ENCODE results near the gene SBF1. TPM values are rescaled to one million over a fixed set of nuclear protein-coding genes. Genes with fewer than 3 reads are reported as not detected.

The SBF1 gene
- total RNA-seq, 3 donors from 2014 or later (not counting 1 experiment from before 2014, with no cell fraction given), result 235 to 284 (median 242) TPM

DNA sequence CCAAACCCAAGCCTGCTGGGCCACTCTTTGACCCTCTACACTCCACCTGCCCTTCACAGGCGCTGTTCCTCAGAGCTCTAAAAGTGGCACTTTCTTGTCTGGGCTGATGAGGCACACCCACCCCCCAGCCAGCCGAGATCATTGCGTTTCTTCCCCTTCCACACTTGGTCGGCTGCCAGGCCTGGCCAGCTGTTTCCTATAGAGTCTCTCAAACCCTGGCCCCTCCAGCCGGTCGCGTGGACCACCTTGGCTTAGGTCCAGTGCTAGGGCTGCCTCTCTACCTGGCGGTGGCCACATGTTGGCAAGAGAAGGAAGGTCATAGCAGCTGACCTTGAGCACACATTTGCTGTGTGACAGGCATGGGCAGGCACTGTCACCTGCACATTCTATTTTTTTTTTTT is 71.1 kb downstream of the SBF1 start:
- 43% methylated on average over 8 of the region's 8 CpGs for WGBS (ENCODE audit: insufficient coverage)
- Mint-ChIP-seq H3K4me1 (peaks cover 45 to 53% of the 10 kb centered on the region in 2 donors), H3K36me3 (no peaks in the 10 kb centered on the region), H3K27ac (peak overlapping the region; percentile 59 to 80), H3K9me3 (no peaks in the 10 kb centered on the region), H3K4me3 (no peak overlapping the region), H3K27me3 (ENCODE audit: low read depth in 2 of 2) (no peaks in the 10 kb centered on the region)
- no peak overlapping the region for H3K4me3 ChIP-seq (ENCODE audit: low read length)
- H3K4me1 ChIP-seq (ENCODE audit: control insufficient read depth, insufficient read depth, low read length), result peaks cover 32% of the 10 kb centered on the region
- H3K9me3 ChIP-seq (ENCODE audit: control insufficient read depth, insufficient read depth, low read length), result no peaks in the 10 kb centered on the region
- TF ChIP-seq, protein P1, sequence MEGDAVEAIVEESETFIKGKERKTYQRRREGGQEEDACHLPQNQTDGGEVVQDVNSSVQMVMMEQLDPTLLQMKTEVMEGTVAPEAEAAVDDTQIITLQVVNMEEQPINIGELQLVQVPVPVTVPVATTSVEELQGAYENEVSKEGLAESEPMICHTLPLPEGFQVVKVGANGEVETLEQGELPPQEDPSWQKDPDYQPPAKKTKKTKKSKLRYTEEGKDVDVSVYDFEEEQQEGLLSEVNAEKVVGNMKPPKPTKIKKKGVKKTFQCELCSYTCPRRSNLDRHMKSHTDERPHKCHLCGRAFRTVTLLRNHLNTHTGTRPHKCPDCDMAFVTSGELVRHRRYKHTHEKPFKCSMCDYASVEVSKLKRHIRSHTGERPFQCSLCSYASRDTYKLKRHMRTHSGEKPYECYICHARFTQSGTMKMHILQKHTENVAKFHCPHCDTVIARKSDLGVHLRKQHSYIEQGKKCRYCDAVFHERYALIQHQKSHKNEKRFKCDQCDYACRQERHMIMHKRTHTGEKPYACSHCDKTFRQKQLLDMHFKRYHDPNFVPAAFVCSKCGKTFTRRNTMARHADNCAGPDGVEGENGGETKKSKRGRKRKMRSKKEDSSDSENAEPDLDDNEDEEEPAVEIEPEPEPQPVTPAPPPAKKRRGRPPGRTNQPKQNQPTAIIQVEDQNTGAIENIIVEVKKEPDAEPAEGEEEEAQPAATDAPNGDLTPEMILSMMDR (IDR thresholded peaks at IDR 0.05), result no peak
- H3K36me3 ChIP-seq (ENCODE audit: control insufficient read depth, insufficient read depth, low read length), result peaks cover 8% of the 10 kb centered on the region
- no peak for DNase-seq
- ATAC-seq, result no peak
- intact Hi-C loops (cut with micrococcal nuclease), result no loop called here
- no peaks in the 10 kb centered on the region for H3K27me3 ChIP-seq (ENCODE audit: control insufficient read depth, insufficient read depth, low read length)
- no peak overlapping the region for H3K27ac ChIP-seq (ENCODE audit: low read length)

- H3K36me3 ChIP-seq (ENCODE audit: control insufficient read depth, insufficient read depth, low read length), result peaks cover 7% of the 10 kb centered on the region
- Mint-ChIP-seq H3K36me3 (no peaks in the 10 kb centered on the region), H3K27me3 (ENCODE audit: low read depth in 2 of 2) (no peaks in the 10 kb centered on the region), H3K9me3 (no peaks in the 10 kb centered on the region), H3K4me1 (peaks cover 50 to 59% of the 10 kb centered on the region in 2 donors), H3K27ac (peak overlapping the region; percentile 13 to 93), H3K4me3 (peak overlapping the region; percentile 35)
- no peaks in the 10 kb centered on the region for H3K27me3 ChIP-seq (ENCODE audit: control insufficient read depth, insufficient read depth, low read length)
- no peak for ATAC-seq
- no peak overlapping the region for H3K27ac ChIP-seq (ENCODE audit: low read length)
- TF ChIP-seq, protein P1 (IDR thresholded peaks at IDR 0.05), result no peak
- no peaks in the 10 kb centered on the region for H3K9me3 ChIP-seq (ENCODE audit: control insufficient read depth, insufficient read depth, low read length)
- no peak for DNase-seq
- intact Hi-C loops (cut with micrococcal nuclease), result no loop called here
- peaks cover 36% of the 10 kb centered on the region for H3K4me1 ChIP-seq (ENCODE audit: control insufficient read depth, insufficient read depth, low read length)
- no peak overlapping the region for H3K4me3 ChIP-seq (ENCODE audit: low read length)
- WGBS (ENCODE audit: insufficient coverage), result 99% methylated on average over 4 of the region's 4 CpGs
Observed at GRCh38 chr22:50401907-50402306, 72.9 kb downstream of the SBF1 start.

- Mint-ChIP-seq H3K27me3 (ENCODE audit: low read depth in 2 of 2) (no peaks in the 10 kb centered on the region), H3K27ac (peak overlapping the region; percentile 89 to 93), H3K36me3 (no peaks in the 10 kb centered on the region), H3K4me1 (peaks cover 55 to 62% of the 10 kb centered on the region in 2 donors), H3K9me3 (no peaks in the 10 kb centered on the region), H3K4me3 (peak overlapping the region; percentile 9)
- H3K36me3 ChIP-seq (ENCODE audit: control insufficient read depth, insufficient read depth, low read length), result peaks cover 8% of the 10 kb centered on the region
- TF ChIP-seq, protein P1 (IDR thresholded peaks at IDR 0.05), result no peak
- DNase-seq (no peak), ATAC-seq (no peak)
- no peak overlapping the region for H3K4me3 ChIP-seq (ENCODE audit: low read length)
- intact Hi-C loops (cut with micrococcal nuclease), result no loop called here
- no peaks in the 10 kb centered on the region for H3K27me3 ChIP-seq (ENCODE audit: control insufficient read depth, insufficient read depth, low read length)
- peaks cover 43% of the 10 kb centered on the region for H3K4me1 ChIP-seq (ENCODE audit: control insufficient read depth, insufficient read depth, low read length)
- H3K9me3 ChIP-seq (ENCODE audit: control insufficient read depth, insufficient read depth, low read length), result no peaks in the 10 kb centered on the region
- WGBS (ENCODE audit: insufficient coverage), result 90% methylated on average over 5 of the region's 5 CpGs
- no peak overlapping the region for H3K27ac ChIP-seq (ENCODE audit: low read length)
Observed at GRCh38 chr22:50400931-50401330, 73.9 kb downstream of the SBF1 start.

GRCh38 chr22:50400406-50400805 is 74.4 kb downstream of the SBF1 start:
- no peaks in the 10 kb centered on the region for H3K36me3 Mint-ChIP-seq
- 75% methylated on average over 4 of the region's 4 CpGs for WGBS (ENCODE audit: insufficient coverage)
- peak overlapping the region; percentile 89 to 93 for H3K27ac Mint-ChIP-seq
- H3K4me3 ChIP-seq (ENCODE audit: low read length), result no peak overlapping the region
- H3K36me3 ChIP-seq (ENCODE audit: control insufficient read depth, insufficient read depth, low read length), result peaks cover 8% of the 10 kb centered on the region
- no peak for ATAC-seq
- TF ChIP-seq, protein P1 (IDR thresholded peaks at IDR 0.05), result no peak
- peak overlapping the region; percentile 68 for H3K4me3 Mint-ChIP-seq
- DNase-seq, result no peak
- no peaks in the 10 kb centered on the region for H3K9me3 ChIP-seq (ENCODE audit: control insufficient read depth, insufficient read depth, low read length)
- H3K27ac ChIP-seq (ENCODE audit: low read length), result peak overlapping the region; percentile 56
- no peaks in the 10 kb centered on the region for H3K9me3 Mint-ChIP-seq
- no peaks in the 10 kb centered on the region for H3K27me3 Mint-ChIP-seq (ENCODE audit: low read depth in 2 of 2)
- H3K4me1 Mint-ChIP-seq, result peaks cover 55 to 57% of the 10 kb centered on the region in 2 donors
- H3K27me3 ChIP-seq (ENCODE audit: control insufficient read depth, insufficient read depth, low read length), result no peaks in the 10 kb centered on the region
- intact Hi-C loops (cut with micrococcal nuclease), result no loop called here
- peaks cover 43% of the 10 kb centered on the region for H3K4me1 ChIP-seq (ENCODE audit: control insufficient read depth, insufficient read depth, low read length)
